Lower leg skin (tissue), 4 donors: ENCODE data around the gene CELF2. TPM values are rescaled to one million over a fixed set of nuclear protein-coding genes. Genes with fewer than 3 reads are reported as not detected.

Experiments used
- DNase-seq, 2 donors: peaks; one replicate each; pipeline ENCODE4 v3.0.0-alpha.2; 2019; ENCODE audit warnings: low spot score in 2 of 2
- H3K4me3 ChIP-seq: fragments of 200-600 bp; sonication (generic); 2 replicates; pipeline ENCODE4 v1.5.1; 2017; ENCODE audit warnings: mild to moderate bottlenecking, low read depth; ENCODE audit not compliant: poor library complexity, severe bottlenecking
- POLR2A ChIP-seq, 2 donors: fragments of 450-650 bp; IDR thresholded peaks; one replicate each; pipeline ENCODE4 v1.6.1; 2016 to 2017; ENCODE audit warnings: antibody characterized with exemption in 2 of 2, mild to moderate bottlenecking in 1 of 2, moderate library complexity in 1 of 2
- WGBS, 2 donors: methylation state at CpG; one replicate each; pipeline ENCODE4 v1.1.5; 2018; 5-methylcytosine and 5-hydroxymethylcytosine counted together
- intact Hi-C: fragments of 100-400 bp; cut with DNase I; formaldehyde crosslinking; loops from one replicate; pipeline ENCODE4 v1.15.0; 2023; ENCODE audit warnings: low total_unique reads
- total RNA-seq, 4 donors: library from RNA; depleted of rRNA; stranded (reverse); fragments of >200 nt; gene quantifications; one replicate each; pipeline ENCODE4 v1.1.0, GENCODE V29; 2016
- TF ChIP-seq, protein P1 (sequence below), 3 donors: fragments of 450-650 bp; IDR thresholded peaks; one replicate each; pipeline ENCODE4 v1.5.1; 2016; ENCODE audit warnings: antibody characterized with exemption in 3 of 3, mild to moderate bottlenecking in 3 of 3, moderate library complexity in 2 of 3

Gene CELF2
- total RNA-seq, 4 donors from 2014 or later, result 16.9 to 39.9 (median 20.7) TPM

DNA sequence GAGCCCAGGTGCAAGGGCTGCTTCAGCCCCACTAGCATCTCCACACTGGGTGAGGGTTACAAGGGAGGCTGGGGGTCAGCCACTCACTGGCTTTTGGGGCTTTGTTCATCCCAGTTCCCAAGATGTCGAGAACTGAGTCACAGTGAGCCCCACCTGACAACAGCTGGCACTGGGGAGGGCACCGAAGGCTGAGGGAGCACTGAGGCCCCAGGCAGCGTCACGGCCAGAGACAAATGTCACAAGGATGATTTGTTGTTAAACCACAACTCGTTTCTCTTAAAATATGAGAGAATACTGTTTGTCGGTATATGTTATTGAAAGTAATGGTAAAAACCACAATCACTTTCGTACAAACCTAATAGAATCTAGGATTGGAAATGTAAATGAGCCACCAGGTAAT, 219.9 kb downstream of the CELF2 start:
- H3K4me3 ChIP-seq, result no peak overlapping the region
- DNase-seq, result no peak
- TF ChIP-seq, protein P1, sequence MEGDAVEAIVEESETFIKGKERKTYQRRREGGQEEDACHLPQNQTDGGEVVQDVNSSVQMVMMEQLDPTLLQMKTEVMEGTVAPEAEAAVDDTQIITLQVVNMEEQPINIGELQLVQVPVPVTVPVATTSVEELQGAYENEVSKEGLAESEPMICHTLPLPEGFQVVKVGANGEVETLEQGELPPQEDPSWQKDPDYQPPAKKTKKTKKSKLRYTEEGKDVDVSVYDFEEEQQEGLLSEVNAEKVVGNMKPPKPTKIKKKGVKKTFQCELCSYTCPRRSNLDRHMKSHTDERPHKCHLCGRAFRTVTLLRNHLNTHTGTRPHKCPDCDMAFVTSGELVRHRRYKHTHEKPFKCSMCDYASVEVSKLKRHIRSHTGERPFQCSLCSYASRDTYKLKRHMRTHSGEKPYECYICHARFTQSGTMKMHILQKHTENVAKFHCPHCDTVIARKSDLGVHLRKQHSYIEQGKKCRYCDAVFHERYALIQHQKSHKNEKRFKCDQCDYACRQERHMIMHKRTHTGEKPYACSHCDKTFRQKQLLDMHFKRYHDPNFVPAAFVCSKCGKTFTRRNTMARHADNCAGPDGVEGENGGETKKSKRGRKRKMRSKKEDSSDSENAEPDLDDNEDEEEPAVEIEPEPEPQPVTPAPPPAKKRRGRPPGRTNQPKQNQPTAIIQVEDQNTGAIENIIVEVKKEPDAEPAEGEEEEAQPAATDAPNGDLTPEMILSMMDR (IDR thresholded peaks at IDR 0.05), result no peak
- TF ChIP-seq POLR2A (IDR thresholded peaks at IDR 0.05), result no peak
- intact Hi-C loops, result no loop called here
- 79 to 87% methylated on average over 7 of the region's 7 CpGs for WGBS, 2 donors

DNA sequence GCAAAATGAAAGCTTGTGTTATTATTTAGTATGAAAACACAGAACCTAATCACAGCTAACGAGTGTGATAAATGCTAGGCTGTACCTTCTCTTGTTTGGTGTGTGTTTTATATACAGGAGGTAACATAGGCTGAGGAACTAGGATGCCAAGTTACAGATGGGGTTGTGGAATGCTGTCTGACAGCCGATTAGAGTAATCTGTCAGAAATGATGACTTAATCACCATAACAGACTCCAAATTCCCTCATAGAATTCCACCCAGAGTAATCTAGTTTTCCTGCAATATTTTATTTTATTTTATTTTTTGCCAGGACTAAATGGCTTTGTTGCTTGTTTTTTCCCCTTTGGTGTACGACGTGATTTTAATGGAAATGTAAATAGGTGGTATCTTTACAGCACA, 221.2 kb downstream of the CELF2 start:
- no peak for DNase-seq
- 39 to 41% methylated on average over 4 of the region's 4 CpGs for WGBS, 2 donors
- TF ChIP-seq, protein P1 (IDR thresholded peaks at IDR 0.05), result no peak
- TF ChIP-seq POLR2A (IDR thresholded peaks at IDR 0.05), result no peak
- no peak overlapping the region for H3K4me3 ChIP-seq
- intact Hi-C loops, result no loop called here

DNA sequence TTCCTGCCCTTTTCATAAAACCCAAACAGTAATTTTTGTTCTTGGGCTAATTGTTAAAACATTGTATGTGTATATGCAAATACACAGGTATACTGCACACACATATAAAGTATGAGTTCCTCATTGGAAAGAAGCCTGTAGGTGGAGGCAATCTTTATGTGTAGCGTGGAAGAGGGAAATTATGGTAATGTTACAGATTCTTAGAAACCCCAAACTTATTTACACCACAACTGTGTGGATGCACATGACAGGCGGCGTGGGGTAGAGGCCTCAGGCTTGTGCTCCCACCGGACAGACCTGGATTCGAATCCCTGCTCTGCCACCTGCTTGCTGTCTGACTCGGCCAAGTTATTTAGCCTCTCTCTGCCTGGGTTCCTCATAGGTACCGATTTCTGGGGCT, 223.0 kb downstream of the CELF2 start:
- TF ChIP-seq, protein P1 (IDR thresholded peaks at IDR 0.05), result no peak
- TF ChIP-seq POLR2A (IDR thresholded peaks at IDR 0.05), result no peak
- 80 to 98% methylated on average over 7 of the region's 7 CpGs for WGBS, 2 donors
- DNase-seq, result no peak
- intact Hi-C loops, result no loop called here
- no peak overlapping the region for H3K4me3 ChIP-seq

DNA sequence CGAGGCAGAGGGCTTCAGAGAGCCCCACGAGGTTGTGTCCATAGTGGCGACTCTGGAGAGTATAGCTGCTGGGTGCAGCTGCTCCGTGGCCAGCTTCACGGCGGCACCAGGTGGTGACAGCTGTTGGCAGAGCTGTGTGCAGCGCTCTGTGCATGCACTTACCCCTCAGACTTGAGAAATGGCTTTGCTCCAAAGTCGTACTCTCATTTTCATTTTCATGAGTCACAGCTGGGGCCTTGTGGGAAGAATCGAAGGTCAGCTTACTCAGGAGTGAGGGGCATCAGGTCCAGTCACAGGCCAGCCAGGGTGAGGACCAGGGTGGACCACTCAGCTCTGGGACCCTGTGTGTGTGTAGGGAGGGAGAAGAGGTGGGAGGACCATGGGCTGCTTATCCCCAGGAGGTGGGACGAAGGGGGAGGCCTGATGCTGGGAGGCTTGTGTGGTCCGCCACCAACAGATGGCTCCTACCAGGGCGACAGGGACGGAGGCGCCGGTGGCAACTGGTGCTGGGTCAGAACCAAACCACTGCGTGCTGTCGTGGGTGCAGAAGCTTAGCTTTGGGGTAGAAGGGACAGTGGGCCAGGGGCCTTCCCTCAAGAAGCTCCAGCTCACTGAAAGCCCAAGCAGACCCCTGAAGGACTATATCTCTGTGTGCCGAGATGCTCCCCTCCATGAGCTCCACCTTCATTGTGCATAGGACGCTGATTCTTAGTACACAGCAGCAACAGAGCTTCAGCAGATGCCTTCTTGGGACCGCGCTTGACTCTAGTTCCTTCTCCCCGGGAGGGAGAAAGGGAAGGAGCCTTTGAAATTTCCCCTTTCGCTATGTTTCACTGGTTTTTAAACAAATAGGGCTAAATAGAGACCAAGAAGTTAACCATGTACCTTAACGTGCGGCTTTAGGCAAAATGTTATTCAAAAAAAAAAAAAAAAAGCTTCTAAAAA, 225.0 kb downstream of the CELF2 start:
- intact Hi-C loops, result no loop called here
- WGBS, 2 donors, result 81 to 83% methylated on average over 20 to 25 of the region's 25 CpGs
- TF ChIP-seq POLR2A (IDR thresholded peaks at IDR 0.05), result no peak
- DNase-seq, result no peak
- no peak overlapping the region for H3K4me3 ChIP-seq

DNA sequence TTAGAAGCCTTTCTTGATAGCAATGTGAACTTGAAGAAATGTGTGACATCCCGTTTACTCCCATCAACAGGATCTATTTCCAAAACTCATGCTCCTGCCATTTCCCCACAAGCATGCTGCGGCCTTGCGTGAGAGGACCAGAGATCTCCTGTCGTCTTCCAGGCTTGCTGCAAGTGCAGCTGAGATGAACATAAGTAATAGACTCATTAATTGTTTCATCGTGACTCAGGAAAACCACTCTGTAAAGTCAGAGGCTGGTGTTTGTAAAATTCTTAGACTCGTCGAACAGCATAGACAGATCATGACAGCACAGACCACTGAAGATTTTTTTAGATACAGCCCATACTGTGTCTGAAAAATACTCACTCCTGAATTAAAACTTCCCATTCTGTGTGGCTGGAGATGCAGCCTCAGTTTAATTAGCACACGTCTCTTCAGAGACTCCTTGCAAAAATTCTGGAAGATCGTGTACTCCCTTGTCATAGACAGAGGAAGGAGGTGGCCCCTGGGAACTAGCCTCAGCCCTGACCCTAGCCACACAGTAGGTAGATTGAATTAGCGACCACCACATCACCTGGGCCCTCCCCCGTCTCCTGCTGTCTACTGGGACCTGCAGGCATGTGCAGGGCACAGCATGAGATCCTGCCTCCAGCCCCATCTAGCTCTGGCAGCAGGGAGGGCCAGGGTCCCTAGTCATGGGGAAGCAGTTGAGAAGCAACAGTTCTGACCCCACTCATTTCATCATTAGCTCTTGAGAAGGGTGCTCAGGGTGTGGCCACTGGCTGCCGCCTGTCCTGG, 226.0 kb downstream of the CELF2 start:
- intact Hi-C loops, result no loop called here
- TF ChIP-seq, protein P1 (IDR thresholded peaks at IDR 0.05), result no peak
- TF ChIP-seq POLR2A (IDR thresholded peaks at IDR 0.05), result no peak
- no peak overlapping the region for H3K4me3 ChIP-seq
- no peak for DNase-seq
- WGBS, 2 donors, result 91 to 93% methylated on average over 12 of the region's 12 CpGs

DNA sequence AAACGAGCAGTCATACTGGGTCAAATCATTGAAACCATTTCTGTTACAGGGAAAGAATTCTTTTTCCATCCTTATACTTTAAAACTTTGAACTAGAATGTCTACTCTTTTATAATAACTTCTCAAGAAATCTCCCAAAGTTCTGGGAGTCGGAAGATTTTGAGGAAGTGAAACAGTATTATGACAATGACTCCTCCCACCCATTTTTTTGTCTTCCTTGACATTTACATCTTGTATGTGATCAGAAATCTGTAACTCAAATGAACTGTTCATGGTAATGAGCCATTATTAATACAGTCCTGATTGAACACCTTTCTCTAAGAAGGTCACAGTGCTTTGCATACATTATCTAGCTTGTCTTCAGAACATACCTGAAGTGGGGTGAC, 227.4 kb downstream of the CELF2 start:
- 84 to 85% methylated on average over 2 of the region's 2 CpGs for WGBS, 2 donors
- TF ChIP-seq, protein P1 (IDR thresholded peaks at IDR 0.05), result no peak
- no peak for TF ChIP-seq POLR2A (IDR thresholded peaks at IDR 0.05)
- intact Hi-C loops, result no loop called here

More for the DNA sequence above, 227.4 kb downstream of the CELF2 start:
- H3K4me3 ChIP-seq, result no peak overlapping the region
- no peak for DNase-seq
